Erythroblast (primary cell): ENCODE results near the gene MKI67.

Experiments
- GATA1 ChIP-seq: IDR thresholded peaks from 2 replicates; pipeline ENCODE4 v1.6.1; 2011; ENCODE audit warnings: low read depth, mild to moderate bottlenecking, control low read depth, low read length, moderate library complexity
- POLR2A ChIP-seq: IDR thresholded peaks from 2 replicates; pipeline ENCODE4 v1.6.1; 2011; ENCODE audit warnings: mild to moderate bottlenecking, low read length

GRCh38 chr10:128123846-128124245 is 2.4 kb downstream of the MKI67 start:
- no peak for TF ChIP-seq POLR2A
- no peak for TF ChIP-seq GATA1
